Osteoblast (primary cell): ENCODE results near the gene FLT1. TPM values are rescaled to one million over a fixed set of nuclear protein-coding genes. Genes with fewer than 3 reads are reported as not detected.

Source experiments
- DNase-seq: peaks from one replicate; pipeline ENCODE4 v3.0.0; 2011; ENCODE audit warnings: low spot score, mixed read lengths; ENCODE audit not compliant: insufficient read length; ENCODE audit errors: missing footprints
- H2AFZ ChIP-seq: 2 replicates; pipeline ENCODE4 v1.6.0; 2011; ENCODE audit warnings: mild to moderate bottlenecking, low read length
- H3K27ac ChIP-seq: 2 replicates; pipeline ENCODE4 v1.5.1; 2011; ENCODE audit warnings: mild to moderate bottlenecking, low read depth, low read length, moderate library complexity
- H3K27me3 ChIP-seq: 2 replicates; pipeline ENCODE4 v1.6.0; 2012; ENCODE audit warnings: mild to moderate bottlenecking, control low read depth, inconsistent platforms, low read length, moderate library complexity; ENCODE audit not compliant: insufficient read depth
- H3K36me3 ChIP-seq: 2 replicates; pipeline ENCODE4 v1.5.1; 2011; ENCODE audit warnings: mild to moderate bottlenecking, low read length, control low read depth, moderate library complexity; ENCODE audit not compliant: insufficient read depth
- H3K4me1 ChIP-seq: 2 replicates; pipeline ENCODE4 v1.5.1; 2011; ENCODE audit warnings: mild to moderate bottlenecking, low read length, control low read depth, moderate library complexity; ENCODE audit not compliant: insufficient read depth
- H3K4me2 ChIP-seq: 2 replicates; pipeline ENCODE4 v1.6.0; 2011; ENCODE audit warnings: mild to moderate bottlenecking, low read length; ENCODE audit not compliant: insufficient read depth
- H3K4me3 ChIP-seq: fragments of 200-600 bp; sonication (generic); 3 replicates; pipeline ENCODE4 v1.5.1; 2012; ENCODE audit warnings: mild to moderate bottlenecking, low read length, inconsistent platforms; ENCODE audit not compliant: insufficient read depth
- H3K79me2 ChIP-seq: 2 replicates; pipeline ENCODE4 v1.6.0; 2012; ENCODE audit warnings: mild to moderate bottlenecking, low read length, control low read depth, inconsistent platforms; ENCODE audit not compliant: insufficient read depth
- H3K9me3 ChIP-seq: 2 replicates; pipeline ENCODE4 v1.5.1; 2011; ENCODE audit warnings: low read depth, low read length, control low read depth
- H4K20me1 ChIP-seq: 2 replicates; pipeline ENCODE4 v1.6.0; 2012; ENCODE audit warnings: mild to moderate bottlenecking, low read length, control low read depth; ENCODE audit not compliant: insufficient read depth
- total RNA-seq: library from RNA; depleted of rRNA; stranded (reverse); fragments of >200 nt; gene quantifications from 2 replicates; pipeline ENCODE4 v1.2.3, GENCODE V29; 2012
- TF ChIP-seq, protein P1 (sequence below): IDR thresholded peaks from 2 replicates; pipeline ENCODE4 v1.5.1; 2011; ENCODE audit warnings: mild to moderate bottlenecking, low read depth, low read length, moderate library complexity; ENCODE audit errors: extremely low read depth

The FLT1 gene
- total RNA-seq, 1 donor: not detected

DNA sequence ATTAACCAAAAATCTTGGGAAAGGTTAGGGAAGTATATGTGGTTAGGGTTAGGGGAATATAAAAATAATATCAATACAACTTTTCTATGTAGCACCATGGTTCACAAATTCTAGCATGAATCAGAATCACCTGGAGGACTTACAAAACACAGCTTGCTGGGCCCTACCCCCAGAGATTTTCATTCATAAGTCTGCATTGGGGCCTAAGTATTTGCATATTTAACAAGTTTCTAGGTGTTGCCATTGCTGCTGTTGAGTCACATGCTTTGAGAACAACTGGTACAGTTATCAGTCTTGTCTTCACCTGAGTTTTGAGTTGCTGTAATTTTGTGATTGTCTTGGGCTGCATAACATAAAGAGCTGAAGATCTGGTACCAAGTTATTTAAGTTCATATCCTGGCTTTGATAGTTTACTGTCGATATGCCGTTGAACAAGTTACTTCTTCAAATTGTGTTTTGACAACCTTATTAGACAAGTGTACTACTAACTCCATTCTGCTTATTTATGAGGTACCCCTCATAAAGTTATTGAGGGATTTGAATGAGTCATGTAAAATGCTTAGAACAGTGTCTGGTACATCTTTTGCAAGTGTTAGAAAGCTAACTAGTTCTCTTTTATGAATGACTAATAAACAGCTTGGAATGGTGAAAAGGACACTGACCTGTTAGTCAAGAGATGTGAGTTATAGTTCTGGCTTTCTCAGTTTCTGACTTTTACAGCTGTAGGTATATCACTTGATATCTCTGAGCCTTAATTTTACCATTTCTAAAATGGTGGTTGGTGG is 223.7 kb downstream of the FLT1 start:
- Histone ChIP-seq H3K79me2 (no peaks in the 10 kb centered on the region), H3K4me1 (no peaks in the 10 kb centered on the region), H4K20me1 (no peaks in the 10 kb centered on the region), H3K27me3 (no peaks in the 10 kb centered on the region), H3K36me3 (peaks cover 14% of the 10 kb centered on the region), H3K27ac (no peak overlapping the region), H3K4me2 (no peak overlapping the region), H2AFZ (no peak overlapping the region), H3K9me3 (no peaks in the 10 kb centered on the region), H3K4me3 (no peak overlapping the region)
- TF ChIP-seq, protein P1, sequence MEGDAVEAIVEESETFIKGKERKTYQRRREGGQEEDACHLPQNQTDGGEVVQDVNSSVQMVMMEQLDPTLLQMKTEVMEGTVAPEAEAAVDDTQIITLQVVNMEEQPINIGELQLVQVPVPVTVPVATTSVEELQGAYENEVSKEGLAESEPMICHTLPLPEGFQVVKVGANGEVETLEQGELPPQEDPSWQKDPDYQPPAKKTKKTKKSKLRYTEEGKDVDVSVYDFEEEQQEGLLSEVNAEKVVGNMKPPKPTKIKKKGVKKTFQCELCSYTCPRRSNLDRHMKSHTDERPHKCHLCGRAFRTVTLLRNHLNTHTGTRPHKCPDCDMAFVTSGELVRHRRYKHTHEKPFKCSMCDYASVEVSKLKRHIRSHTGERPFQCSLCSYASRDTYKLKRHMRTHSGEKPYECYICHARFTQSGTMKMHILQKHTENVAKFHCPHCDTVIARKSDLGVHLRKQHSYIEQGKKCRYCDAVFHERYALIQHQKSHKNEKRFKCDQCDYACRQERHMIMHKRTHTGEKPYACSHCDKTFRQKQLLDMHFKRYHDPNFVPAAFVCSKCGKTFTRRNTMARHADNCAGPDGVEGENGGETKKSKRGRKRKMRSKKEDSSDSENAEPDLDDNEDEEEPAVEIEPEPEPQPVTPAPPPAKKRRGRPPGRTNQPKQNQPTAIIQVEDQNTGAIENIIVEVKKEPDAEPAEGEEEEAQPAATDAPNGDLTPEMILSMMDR: no peak
- DNase-seq: no peak

DNA sequence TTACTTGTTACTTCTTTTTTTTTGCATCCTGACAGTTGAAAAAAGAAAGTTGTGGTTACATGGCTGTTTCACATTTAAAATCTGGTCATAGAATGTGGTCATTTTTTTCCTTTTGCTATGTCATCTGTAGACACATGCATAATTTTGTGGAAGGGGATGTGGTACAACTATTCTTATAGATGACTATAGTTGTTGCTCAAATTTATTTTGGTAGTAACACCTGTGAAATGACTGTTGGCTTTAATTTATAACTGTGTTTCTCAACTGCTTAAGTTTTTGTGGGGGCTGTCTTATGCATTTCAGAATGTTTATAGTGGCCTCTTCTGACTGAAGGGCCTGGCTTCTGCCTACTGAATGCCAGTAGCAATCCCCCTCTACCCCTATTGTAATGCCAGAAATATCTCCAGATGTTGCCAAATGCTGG is 226.1 kb downstream of the FLT1 start:
- H2AFZ ChIP-seq: no peak overlapping the region
- H3K27me3 ChIP-seq: no peaks in the 10 kb centered on the region
- H3K4me3 ChIP-seq: no peak overlapping the region
- H3K79me2 ChIP-seq: no peaks in the 10 kb centered on the region
- H3K4me2 ChIP-seq: no peak overlapping the region
- peaks cover 16% of the 10 kb centered on the region for H3K36me3 ChIP-seq
- H3K9me3 ChIP-seq: no peaks in the 10 kb centered on the region
- H4K20me1 ChIP-seq: no peaks in the 10 kb centered on the region
- no peak for DNase-seq
- no peak overlapping the region for H3K27ac ChIP-seq
- H3K4me1 ChIP-seq: no peaks in the 10 kb centered on the region
- TF ChIP-seq, protein P1: no peak

DNA sequence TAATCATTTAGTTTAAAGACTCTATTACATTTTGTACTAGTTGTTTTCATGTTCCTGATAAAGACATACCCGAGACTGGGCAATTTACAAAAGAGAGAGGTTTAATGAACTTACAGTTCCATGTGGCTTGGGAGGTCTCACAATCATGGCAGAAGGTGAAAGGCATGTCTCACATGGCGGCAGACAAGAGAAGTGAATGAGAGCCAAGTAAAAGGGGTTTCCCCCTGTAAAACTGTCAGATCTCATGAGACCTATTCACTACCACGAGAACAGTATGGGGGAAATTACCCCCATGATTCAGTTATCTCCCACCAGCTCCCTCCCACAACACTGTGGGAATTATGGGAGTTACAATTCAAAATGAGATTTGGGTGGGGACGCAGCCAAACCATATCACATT is 227.4 kb downstream of the FLT1 start:
- Histone ChIP-seq H3K4me3 (no peak overlapping the region), H3K27me3 (no peaks in the 10 kb centered on the region), H2AFZ (no peak overlapping the region), H4K20me1 (no peaks in the 10 kb centered on the region), H3K79me2 (no peaks in the 10 kb centered on the region), H3K4me1 (no peaks in the 10 kb centered on the region), H3K36me3 (peaks cover 17% of the 10 kb centered on the region), H3K27ac (no peak overlapping the region), H3K9me3 (no peaks in the 10 kb centered on the region), H3K4me2 (no peak overlapping the region)
- TF ChIP-seq, protein P1: no peak
- no peak for DNase-seq

DNA sequence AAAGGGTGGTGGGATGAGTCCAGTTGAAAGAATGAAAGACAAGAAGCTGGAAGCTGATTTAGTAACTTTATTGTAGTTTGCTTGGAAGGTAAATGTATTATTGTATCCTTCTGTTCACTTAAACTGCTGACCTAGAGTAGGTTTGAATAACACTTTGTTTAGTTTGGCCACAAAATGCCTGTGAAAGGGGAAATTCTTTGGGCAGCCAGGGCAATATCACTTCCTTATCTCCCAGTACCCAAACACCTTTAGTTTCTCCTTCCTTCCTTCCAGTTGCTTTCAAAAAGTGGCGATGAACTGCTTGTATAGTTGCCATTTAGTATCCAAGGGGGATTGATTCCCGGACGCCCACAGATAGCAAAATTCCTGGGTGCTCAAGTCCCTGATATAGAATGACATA is 236.5 kb downstream of the FLT1 start:
- no peaks in the 10 kb centered on the region for H3K27me3 ChIP-seq
- DNase-seq: no peak
- no peaks in the 10 kb centered on the region for H3K4me1 ChIP-seq
- no peak overlapping the region for H3K27ac ChIP-seq
- no peaks in the 10 kb centered on the region for H3K9me3 ChIP-seq
- H3K79me2 ChIP-seq: no peaks in the 10 kb centered on the region
- no peaks in the 10 kb centered on the region for H4K20me1 ChIP-seq
- no peak overlapping the region for H3K4me3 ChIP-seq
- H3K4me2 ChIP-seq: no peak overlapping the region
- no peak overlapping the region for H2AFZ ChIP-seq
- TF ChIP-seq, protein P1: no peak
- H3K36me3 ChIP-seq: peaks cover 26% of the 10 kb centered on the region
